Transverse colon (tissue), 4 donors: ENCODE results near the gene OSGIN1. TPM values are rescaled to one million over a fixed set of nuclear protein-coding genes. Genes with fewer than 3 reads are reported as not detected.

Experiments used
- DNase-seq: peaks from one replicate; pipeline ENCODE4 v3.0.0-alpha.2; 2019
- H3K27ac ChIP-seq, 4 donors: fragments of 200-600 bp; sonication (generic); 2 replicates each; pipeline ENCODE4 v1.5.1; 2016 to 2018; ENCODE audit warnings: inconsistent platforms in 4 of 4
- H3K27me3 ChIP-seq: fragments of 200-600 bp; sonication (generic); 2 replicates; pipeline ENCODE4 v1.5.1; 2017; ENCODE audit warnings: inconsistent platforms
- H3K36me3 ChIP-seq, 4 donors: fragments of 200-600 bp; sonication (generic); 2 replicates each; pipeline ENCODE4 v1.5.1; 2017 to 2019; ENCODE audit warnings: inconsistent platforms in 4 of 4
- H3K4me1 ChIP-seq, 4 donors: fragments of 200-600 bp; sonication (generic); 2 replicates each; pipeline ENCODE4 v1.5.1; 2017 to 2020; ENCODE audit warnings: inconsistent platforms in 4 of 4
- H3K4me3 ChIP-seq, 4 donors: fragments of 200-600 bp; sonication (generic); 1 replicate in 1 of 4; 2 replicates in 3 of 4; pipeline versions ENCODE4 v1.5.1 to v1.6.1; 2017 to 2019; ENCODE audit warnings: inconsistent platforms in 4 of 4
- H3K9me3 ChIP-seq, 2 donors: fragments of 200-600 bp; sonication (generic); 2 replicates each; pipeline ENCODE4 v1.5.1; 2017 to 2019; ENCODE audit warnings: inconsistent platforms in 2 of 2
- EP300 ChIP-seq: sonication (generic); formaldehyde crosslinking; IDR thresholded peaks from one replicate; pipeline ENCODE4 v1.6.1; 2017; ENCODE audit warnings: antibody characterized with exemption, low read depth
- POLR2A ChIP-seq: fragments of 450-650 bp; IDR thresholded peaks from one replicate; pipeline ENCODE4 v1.6.1; 2016; ENCODE audit warnings: antibody characterized with exemption, mild to moderate bottlenecking, moderate library complexity
- POLR2AphosphoS5 ChIP-seq, 3 donors: sonication (generic); formaldehyde crosslinking; IDR thresholded peaks; one replicate each; pipeline ENCODE4 v1.6.1; 2016; ENCODE audit warnings: antibody characterized with exemption in 3 of 3
- WGBS, 2 donors: methylation state at CpG; one replicate each; pipeline ENCODE4 v1.1.5; 2018; ENCODE audit warnings: low coverage in 1 of 2; 5-methylcytosine and 5-hydroxymethylcytosine counted together
- in situ Hi-C, 4 donors: fragments of 200-750 bp; cut with MboI; loops; one replicate each; pipeline versions ENCODE4 v1.15.0 to v1.15.1; 2017; ENCODE audit warnings: low sequenced_read_pairs in 3 of 4, low pct_ligation_motif_present in 1 of 4, low pct_unique_long_range_greater_than_20kb in 1 of 4
- intact Hi-C: fragments of 100-400 bp; cut with DNase I; formaldehyde crosslinking; loops from one replicate; pipeline ENCODE4 v1.15.1; 2023; ENCODE audit warnings: low total_unique reads
- total RNA-seq, 4 donors: library from RNA; depleted of rRNA; stranded (reverse); fragments of >200 nt; gene quantifications; one replicate each; pipeline ENCODE4 v1.1.0, GENCODE V29; 2016
- TF ChIP-seq, protein P1 (sequence below), 5 experiments: fragments of 200-600 bp in 3 of 5; fragments of 450-650 bp in 2 of 5; sonication (generic) in 3 of 5; IDR thresholded peaks; 1 replicate in 2 of 5; 2 replicates in 3 of 5; pipeline ENCODE4 v1.5.1; 2016 to 2017; ENCODE audit warnings: antibody characterized with exemption in 5 of 5, inconsistent platforms in 3 of 5, mild to moderate bottlenecking in 2 of 5, moderate library complexity in 1 of 5

The OSGIN1 gene
- total RNA-seq, 4 donors from 2014 or later: 10.7 to 26.2 (median 16.7) TPM

DNA sequence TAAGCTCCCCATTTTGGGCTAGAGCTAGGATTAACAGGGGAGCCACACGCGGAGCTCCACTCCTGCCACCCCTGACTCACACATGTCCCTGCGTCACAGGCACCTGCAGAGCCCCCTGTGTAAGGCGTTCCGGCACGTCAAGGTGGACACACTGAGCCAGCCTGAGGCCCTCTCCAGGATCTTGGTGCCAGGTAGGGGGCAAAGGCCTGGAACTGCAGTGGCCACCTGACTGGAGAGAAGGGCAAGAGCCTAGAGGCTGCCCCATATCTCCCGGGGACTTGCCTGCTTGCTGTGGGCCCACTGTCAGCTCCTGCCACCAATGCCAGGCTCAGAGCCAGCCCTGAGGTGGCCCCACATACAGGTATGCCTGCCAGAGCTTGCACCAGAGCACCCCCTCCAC, 48.7 kb downstream of the OSGIN1 start:
- H3K36me3 ChIP-seq: no peaks in the 10 kb centered on the region
- DNase-seq: no peak
- intact Hi-C loops: no loop called here
- no peak overlapping the region for H3K4me3 ChIP-seq
- no peaks in the 10 kb centered on the region for H3K9me3 ChIP-seq
- TF ChIP-seq EP300 (no peak), POLR2A (no peak), POLR2AphosphoS5 (IDR thresholded peaks at IDR 0.05) (no peak)
- TF ChIP-seq, protein P1, sequence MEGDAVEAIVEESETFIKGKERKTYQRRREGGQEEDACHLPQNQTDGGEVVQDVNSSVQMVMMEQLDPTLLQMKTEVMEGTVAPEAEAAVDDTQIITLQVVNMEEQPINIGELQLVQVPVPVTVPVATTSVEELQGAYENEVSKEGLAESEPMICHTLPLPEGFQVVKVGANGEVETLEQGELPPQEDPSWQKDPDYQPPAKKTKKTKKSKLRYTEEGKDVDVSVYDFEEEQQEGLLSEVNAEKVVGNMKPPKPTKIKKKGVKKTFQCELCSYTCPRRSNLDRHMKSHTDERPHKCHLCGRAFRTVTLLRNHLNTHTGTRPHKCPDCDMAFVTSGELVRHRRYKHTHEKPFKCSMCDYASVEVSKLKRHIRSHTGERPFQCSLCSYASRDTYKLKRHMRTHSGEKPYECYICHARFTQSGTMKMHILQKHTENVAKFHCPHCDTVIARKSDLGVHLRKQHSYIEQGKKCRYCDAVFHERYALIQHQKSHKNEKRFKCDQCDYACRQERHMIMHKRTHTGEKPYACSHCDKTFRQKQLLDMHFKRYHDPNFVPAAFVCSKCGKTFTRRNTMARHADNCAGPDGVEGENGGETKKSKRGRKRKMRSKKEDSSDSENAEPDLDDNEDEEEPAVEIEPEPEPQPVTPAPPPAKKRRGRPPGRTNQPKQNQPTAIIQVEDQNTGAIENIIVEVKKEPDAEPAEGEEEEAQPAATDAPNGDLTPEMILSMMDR (IDR thresholded peaks at IDR 0.05): no peak
- H3K27me3 ChIP-seq: peaks cover 11% of the 10 kb centered on the region
- in situ Hi-C loops: no loop called here
- no peaks in the 10 kb centered on the region for H3K4me1 ChIP-seq
- WGBS, 2 donors: 82% methylated on average over 7 of the region's 7 CpGs; no CpG with 5 or more reads in 1 of the 2 donors
- no peak overlapping the region for H3K27ac ChIP-seq

DNA sequence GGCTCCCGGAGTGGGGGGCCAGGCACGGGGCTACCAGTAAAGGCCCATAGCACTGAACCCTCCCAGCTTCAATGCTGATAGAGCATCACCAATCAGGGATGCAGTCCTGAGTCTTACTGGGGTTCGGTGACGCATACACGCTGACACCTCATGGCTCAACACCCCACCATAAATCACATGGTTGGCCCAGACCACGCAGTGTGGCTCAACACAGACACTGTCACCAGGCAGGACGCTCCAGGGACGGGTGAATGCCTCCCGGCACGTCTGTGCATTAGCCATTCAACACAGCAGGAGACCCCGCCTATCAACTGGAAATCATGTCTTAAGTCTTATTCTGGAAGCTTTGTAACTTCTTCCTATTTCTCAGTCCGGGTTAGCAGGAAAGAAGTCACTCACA, 50.0 kb downstream of the OSGIN1 start:
- TF ChIP-seq POLR2AphosphoS5 (IDR thresholded peaks at IDR 0.05) (no peak), POLR2A (no peak), EP300 (no peak)
- TF ChIP-seq, protein P1 (IDR thresholded peaks at IDR 0.05): no peak
- Histone ChIP-seq H3K9me3 (no peaks in the 10 kb centered on the region), H3K27me3 (peaks cover 12% of the 10 kb centered on the region), H3K4me1 (no peaks in the 10 kb centered on the region), H3K27ac (no peak overlapping the region), H3K36me3 (no peaks in the 10 kb centered on the region), H3K4me3 (no peak overlapping the region)
- intact Hi-C loops (no loop called here), in situ Hi-C loops (no loop called here)
- DNase-seq: no peak
- WGBS, 2 donors: 76% methylated on average over 12 of the region's 12 CpGs; no CpG with 5 or more reads in 1 of the 2 donors

DNA sequence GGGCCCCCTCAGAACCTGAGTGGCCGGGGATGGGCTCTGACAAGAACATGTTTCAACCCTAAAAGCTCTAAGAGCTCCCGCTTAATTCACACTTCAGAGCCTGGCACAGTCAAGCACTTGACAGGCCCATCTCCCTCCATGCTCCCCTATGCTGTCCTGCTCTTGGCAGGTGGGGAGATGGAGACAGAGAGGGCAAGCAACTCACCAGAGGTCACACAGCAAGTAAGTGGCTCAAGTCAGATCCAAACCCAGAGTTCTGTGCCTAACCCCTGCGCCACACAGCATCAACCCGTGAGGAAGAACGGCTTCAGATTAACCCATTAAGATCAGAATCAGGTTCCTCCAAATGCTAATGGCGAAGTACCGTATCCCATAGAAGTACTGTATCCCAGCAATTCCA, 51.4 kb downstream of the OSGIN1 start:
- Histone ChIP-seq H3K4me3 (no peak overlapping the region), H3K27me3 (peaks cover 10% of the 10 kb centered on the region), H3K9me3 (no peaks in the 10 kb centered on the region), H3K4me1 (no peaks in the 10 kb centered on the region), H3K36me3 (no peaks in the 10 kb centered on the region), H3K27ac (no peak overlapping the region)
- intact Hi-C loops (no loop called here), in situ Hi-C loops (no loop called here)
- 75% methylated on average over 7 of the region's 7 CpGs; no CpG with 5 or more reads in 1 of the 2 donors for WGBS, 2 donors
- TF ChIP-seq POLR2AphosphoS5 (IDR thresholded peaks at IDR 0.05): no peak
- TF ChIP-seq EP300: no peak
- TF ChIP-seq, protein P1 (IDR thresholded peaks at IDR 0.05): no peak
- TF ChIP-seq POLR2A: no peak
- no peak for DNase-seq

DNA sequence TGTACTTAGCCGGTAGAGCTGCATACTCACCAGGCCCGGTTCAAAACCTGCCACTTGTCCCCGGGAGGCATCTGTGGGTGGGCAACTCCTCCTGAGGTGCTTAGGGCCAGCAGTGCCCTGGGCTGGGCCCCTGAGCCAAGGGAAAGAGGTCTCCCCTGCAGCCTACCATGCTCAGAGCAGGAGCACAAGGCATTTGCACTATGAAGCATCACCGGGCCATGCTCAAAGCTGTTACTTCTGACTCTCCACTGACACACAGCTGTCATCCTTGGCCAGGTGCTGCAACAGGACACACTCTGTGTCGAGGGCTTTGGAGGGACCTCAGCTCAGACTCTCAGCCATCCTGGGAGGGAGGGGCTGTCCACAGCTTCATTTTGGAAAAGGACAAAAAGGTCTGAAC, 52.4 kb downstream of the OSGIN1 start:
- in situ Hi-C loops (no loop called here), intact Hi-C loops (no loop called here)
- Histone ChIP-seq H3K9me3 (no peaks in the 10 kb centered on the region), H3K4me1 (no peaks in the 10 kb centered on the region), H3K4me3 (no peak overlapping the region), H3K36me3 (no peaks in the 10 kb centered on the region), H3K27me3 (peaks cover 10% of the 10 kb centered on the region), H3K27ac (no peak overlapping the region)
- DNase-seq: no peak
- 72% methylated on average over 5 of the region's 5 CpGs; no CpG with 5 or more reads in 1 of the 2 donors for WGBS, 2 donors
- TF ChIP-seq POLR2AphosphoS5 (IDR thresholded peaks at IDR 0.05) (no peak), EP300 (no peak), POLR2A (no peak)
- TF ChIP-seq, protein P1 (IDR thresholded peaks at IDR 0.05): no peak
